ENCODE data around the gene EFNB1.

The EFNB1 gene

DNA sequence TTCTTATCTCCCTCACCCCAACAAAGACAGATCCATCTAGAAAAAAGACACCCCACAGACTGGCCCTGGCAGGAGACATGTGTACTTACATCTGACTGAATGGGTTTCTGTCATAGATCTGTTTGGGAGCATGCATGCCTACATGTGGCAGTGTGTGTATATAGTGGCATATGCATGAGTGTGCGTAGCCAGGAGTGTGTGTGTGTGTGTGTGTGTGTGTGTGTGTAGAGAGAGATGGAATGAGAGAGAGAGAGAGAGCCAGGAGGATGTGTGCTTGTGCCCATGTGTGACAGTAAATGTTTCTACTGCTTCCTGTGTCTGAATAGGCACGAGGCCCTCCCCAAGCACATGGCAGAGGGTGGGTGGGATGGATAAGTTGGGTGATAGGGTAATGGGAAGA is 37.1 kb downstream of the EFNB1 start:
- DNase-seq (ENCODE audit: low read depth) = no peak
- TF ChIP-seq, protein P1, sequence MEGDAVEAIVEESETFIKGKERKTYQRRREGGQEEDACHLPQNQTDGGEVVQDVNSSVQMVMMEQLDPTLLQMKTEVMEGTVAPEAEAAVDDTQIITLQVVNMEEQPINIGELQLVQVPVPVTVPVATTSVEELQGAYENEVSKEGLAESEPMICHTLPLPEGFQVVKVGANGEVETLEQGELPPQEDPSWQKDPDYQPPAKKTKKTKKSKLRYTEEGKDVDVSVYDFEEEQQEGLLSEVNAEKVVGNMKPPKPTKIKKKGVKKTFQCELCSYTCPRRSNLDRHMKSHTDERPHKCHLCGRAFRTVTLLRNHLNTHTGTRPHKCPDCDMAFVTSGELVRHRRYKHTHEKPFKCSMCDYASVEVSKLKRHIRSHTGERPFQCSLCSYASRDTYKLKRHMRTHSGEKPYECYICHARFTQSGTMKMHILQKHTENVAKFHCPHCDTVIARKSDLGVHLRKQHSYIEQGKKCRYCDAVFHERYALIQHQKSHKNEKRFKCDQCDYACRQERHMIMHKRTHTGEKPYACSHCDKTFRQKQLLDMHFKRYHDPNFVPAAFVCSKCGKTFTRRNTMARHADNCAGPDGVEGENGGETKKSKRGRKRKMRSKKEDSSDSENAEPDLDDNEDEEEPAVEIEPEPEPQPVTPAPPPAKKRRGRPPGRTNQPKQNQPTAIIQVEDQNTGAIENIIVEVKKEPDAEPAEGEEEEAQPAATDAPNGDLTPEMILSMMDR (conservative IDR thresholded peaks at IDR 0.05; ENCODE audit: low read depth, low read length) = no peak
- H3K4me3 ChIP-seq (ENCODE audit: low read length) = no peak overlapping the region

DNA sequence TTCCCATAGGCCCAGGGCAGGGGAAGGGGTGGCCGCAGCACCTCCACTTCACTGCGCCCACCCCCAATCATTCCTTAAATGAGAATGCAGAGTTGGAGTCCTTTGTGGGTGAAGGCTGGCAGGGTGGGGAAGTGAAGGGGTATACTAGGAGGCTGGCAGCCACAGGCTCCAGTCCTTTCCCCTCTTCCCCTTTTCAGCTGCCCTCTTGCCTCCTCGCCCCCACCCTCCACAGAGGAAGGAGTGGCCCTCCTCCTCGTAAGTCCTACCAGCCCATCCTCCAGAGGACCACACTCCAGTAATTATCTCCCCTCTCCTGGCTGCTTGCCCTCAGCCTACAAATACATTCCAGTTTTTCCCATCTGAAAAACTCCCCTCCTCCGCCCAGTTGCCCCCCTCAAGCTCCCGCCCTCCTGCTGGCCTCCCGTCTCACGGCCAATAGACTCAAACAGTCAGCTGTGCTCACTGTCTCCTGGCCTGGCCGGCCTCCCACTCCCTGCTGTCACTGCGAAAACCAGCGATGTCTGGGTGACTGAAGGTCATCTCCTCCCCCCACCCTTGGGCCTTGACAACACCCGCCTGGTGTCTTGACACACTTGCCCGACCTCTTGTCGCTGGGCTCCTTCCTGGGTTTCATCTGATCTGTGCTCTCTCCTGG is 38.8 kb downstream of the EFNB1 start:
- no peak for DNase-seq (ENCODE audit: low read depth)
- TF ChIP-seq, protein P1 (conservative IDR thresholded peaks at IDR 0.05; ENCODE audit: low read depth, low read length) = no peak
- no peak overlapping the region for H3K4me3 ChIP-seq (ENCODE audit: low read length)

DNA sequence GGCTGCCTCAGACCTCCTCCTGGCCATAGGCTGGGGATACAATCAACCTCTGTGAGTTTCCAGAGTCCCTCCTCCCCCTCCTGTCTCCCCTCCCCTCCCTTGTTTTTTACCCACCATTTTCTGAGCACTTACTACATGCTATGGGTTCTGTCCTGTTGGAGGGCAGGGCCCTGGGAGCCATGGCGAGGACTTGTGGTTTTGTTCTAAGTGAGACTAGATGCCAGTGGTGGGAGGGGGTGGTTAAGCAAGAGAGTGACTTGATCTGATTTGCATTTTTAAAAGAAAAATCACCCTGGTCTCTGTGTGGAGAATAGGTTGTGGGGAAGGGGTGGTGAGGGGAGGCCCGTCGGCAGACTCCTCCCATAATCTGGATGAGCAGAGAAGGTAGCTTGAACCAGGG is 39.5 kb downstream of the EFNB1 start:
- H3K4me3 ChIP-seq (ENCODE audit: low read length) = no peak overlapping the region
- TF ChIP-seq, protein P1 (conservative IDR thresholded peaks at IDR 0.05; ENCODE audit: low read depth, low read length) = no peak
- DNase-seq (ENCODE audit: low read depth) = no peak

DNA sequence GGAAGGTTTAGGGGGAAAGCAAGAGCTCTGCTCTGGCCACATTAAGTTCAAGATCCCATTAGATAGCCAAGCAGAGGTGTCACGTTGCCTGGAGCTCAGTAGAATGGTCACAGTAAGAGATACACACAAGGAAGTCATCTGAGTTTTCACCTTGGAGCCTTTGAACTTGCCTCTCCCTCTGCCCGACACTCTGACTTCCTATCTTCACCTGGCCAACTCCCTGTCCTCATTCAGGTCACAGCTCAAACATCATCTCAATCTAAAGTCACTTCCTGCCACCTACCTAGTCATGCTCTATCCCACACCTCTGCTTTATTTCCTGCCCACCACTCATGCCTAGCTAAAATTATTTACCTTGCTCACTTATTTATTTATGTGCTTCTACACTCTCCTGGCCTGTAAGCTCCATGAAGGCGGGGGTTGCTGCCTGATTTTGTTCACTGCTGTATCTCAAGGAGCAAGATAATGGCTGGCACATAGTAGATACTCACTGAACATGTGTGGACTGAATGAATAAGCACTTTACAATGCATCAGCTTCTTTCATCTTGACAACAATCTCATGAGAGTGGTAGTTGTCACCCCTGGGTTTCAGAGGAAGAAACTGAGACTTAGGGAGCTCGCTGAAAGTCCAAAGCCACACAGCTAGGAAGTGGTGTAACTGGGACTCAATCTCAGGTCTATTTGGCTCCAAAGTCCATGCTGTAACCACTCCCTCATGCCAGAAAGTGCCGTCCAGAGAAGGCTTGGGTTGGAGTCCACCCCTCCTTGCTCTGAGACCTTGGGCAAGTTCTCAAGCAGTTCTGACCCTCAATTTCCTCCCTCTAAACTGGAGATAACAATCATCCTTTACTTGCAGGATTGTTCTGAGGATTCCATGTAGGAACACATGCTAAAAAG is 40.3 kb downstream of the EFNB1 start:
- H3K4me3 ChIP-seq (ENCODE audit: low read length) = no peak overlapping the region
- DNase-seq (ENCODE audit: low read depth) = no peak
- TF ChIP-seq, protein P1 (conservative IDR thresholded peaks at IDR 0.05; ENCODE audit: low read depth, low read length) = no peak

DNA sequence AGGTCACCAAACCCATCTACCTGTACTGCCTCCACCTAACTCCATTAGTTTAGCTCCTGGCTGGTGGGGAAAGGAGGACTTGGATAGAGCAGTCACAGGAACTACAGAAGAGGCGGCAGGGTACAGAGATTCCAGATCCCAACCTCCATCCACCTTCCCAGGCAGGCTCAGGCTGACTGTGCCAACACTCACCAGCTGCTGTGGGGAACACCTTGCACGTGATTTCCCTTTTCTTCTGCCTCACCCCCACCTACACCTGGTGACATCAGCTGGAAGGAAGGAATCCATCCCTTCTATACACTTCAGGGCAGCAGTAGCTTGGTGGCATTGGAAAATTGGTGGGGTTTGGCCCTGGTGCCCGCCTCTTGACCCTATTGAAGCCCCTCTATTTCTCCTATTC is 41.5 kb downstream of the EFNB1 start:
- H3K4me3 ChIP-seq (ENCODE audit: low read length) = no peak overlapping the region
- TF ChIP-seq, protein P1 (conservative IDR thresholded peaks at IDR 0.05; ENCODE audit: low read depth, low read length) = no peak
- DNase-seq (ENCODE audit: low read depth) = no peak

DNA sequence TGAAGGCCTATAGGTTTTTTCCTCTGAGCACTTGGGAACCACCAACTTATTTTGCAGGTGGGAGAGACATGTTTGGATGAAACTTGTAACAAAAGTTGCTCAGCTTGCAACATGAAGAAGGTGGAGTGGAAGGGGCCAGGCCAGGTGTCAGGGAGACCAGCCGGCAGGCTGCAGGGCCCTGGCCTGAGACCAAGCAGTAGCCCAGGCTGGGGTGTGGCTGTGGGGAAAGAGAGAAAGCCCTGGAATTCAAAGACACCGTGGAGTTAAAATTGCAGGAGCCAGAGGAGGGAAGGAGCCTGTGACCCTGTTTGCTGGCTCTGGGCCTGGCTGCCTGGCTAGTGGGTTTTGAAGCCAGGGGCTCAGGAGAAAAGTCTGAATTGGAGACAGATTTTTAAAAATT is 43.4 kb downstream of the EFNB1 start:
- TF ChIP-seq, protein P1 (conservative IDR thresholded peaks at IDR 0.05; ENCODE audit: low read depth, low read length) = no peak
- DNase-seq (ENCODE audit: low read depth) = no peak
- H3K4me3 ChIP-seq (ENCODE audit: low read length) = no peak overlapping the region

Data from retinal pigment epithelial cell (primary cell).